ENCODE data around the gene RBM10. TPM values are rescaled to one million over a fixed set of nuclear protein-coding genes. Genes with fewer than 3 reads are reported as not detected.

RBM10 gene
- total RNA-seq, 2 donors from 2014 or later, result 24.1 to 25.2 TPM

- ATAC-seq (ENCODE audit: insufficient number of reproducible peaks, low FRiP score, low read depth), result no peak
- Histone ChIP-seq H3K4me3 (no peak overlapping the region), H3K4me1 (ENCODE audit: control insufficient read depth in 1 of 2, low read depth in 2 of 2) (no peaks in the 10 kb centered on the region), H3K27ac (no peak overlapping the region), H3K36me3 (peaks cover 41% of the 10 kb centered on the region), H3K27me3 (replicated peaks; ENCODE audit: insufficient read depth) (no peaks in the 10 kb centered on the region), H3K9me3 (no peaks in the 10 kb centered on the region)
- no peak for DNase-seq (ENCODE audit: low spot score)
- TF ChIP-seq CTCF (IDR thresholded peaks at IDR 0.05), result no peak
Measured at GRCh38 chrX:47175588-47175980, 30.6 kb downstream of the RBM10 start.

- H3K36me3 ChIP-seq, result peaks cover 41% of the 10 kb centered on the region
- H3K4me3 ChIP-seq, result no peak overlapping the region
- H3K27ac ChIP-seq, result no peak overlapping the region
- no peak for TF ChIP-seq CTCF (IDR thresholded peaks at IDR 0.05)
- H3K27me3 ChIP-seq (replicated peaks; ENCODE audit: insufficient read depth), result no peaks in the 10 kb centered on the region
- no peaks in the 10 kb centered on the region for H3K9me3 ChIP-seq
- H3K4me1 ChIP-seq (ENCODE audit: control insufficient read depth in 1 of 2, low read depth in 2 of 2), result no peaks in the 10 kb centered on the region
- ATAC-seq (ENCODE audit: insufficient number of reproducible peaks, low FRiP score, low read depth) (no peak), DNase-seq (ENCODE audit: low spot score) (no peak)
Measured at GRCh38 chrX:47176101-47176740, 31.2 kb downstream of the RBM10 start.

GRCh38 chrX:47177079-47177478 lies 32.1 kb downstream of the RBM10 start:
- no peak for DNase-seq (ENCODE audit: low spot score)
- no peak overlapping the region for H3K27ac ChIP-seq
- H3K36me3 ChIP-seq, result peaks cover 43% of the 10 kb centered on the region

GRCh38 chrX:47178337-47178736 lies 33.3 kb downstream of the RBM10 start:
- no peak overlapping the region for H3K27ac ChIP-seq
- H3K36me3 ChIP-seq, result peaks cover 46% of the 10 kb centered on the region
- DNase-seq (ENCODE audit: low spot score), result no peak

More at GRCh38 chrX:47177079-47177478, 32.1 kb downstream of the RBM10 start:
- no peak for ATAC-seq (ENCODE audit: insufficient number of reproducible peaks, low FRiP score, low read depth)
- H3K9me3 ChIP-seq, result no peaks in the 10 kb centered on the region
- H3K4me1 ChIP-seq (ENCODE audit: control insufficient read depth in 1 of 2, low read depth in 2 of 2), result no peaks in the 10 kb centered on the region
- no peak overlapping the region for H3K4me3 ChIP-seq
- H3K27me3 ChIP-seq (replicated peaks; ENCODE audit: insufficient read depth), result no peaks in the 10 kb centered on the region
- TF ChIP-seq CTCF (IDR thresholded peaks at IDR 0.05), result no peak

More at GRCh38 chrX:47178337-47178736, 33.3 kb downstream of the RBM10 start:
- no peaks in the 10 kb centered on the region for H3K27me3 ChIP-seq (replicated peaks; ENCODE audit: insufficient read depth)
- H3K4me3 ChIP-seq, result no peak overlapping the region
- no peaks in the 10 kb centered on the region for H3K4me1 ChIP-seq (ENCODE audit: control insufficient read depth in 1 of 2, low read depth in 2 of 2)
- no peak for ATAC-seq (ENCODE audit: insufficient number of reproducible peaks, low FRiP score, low read depth)
- TF ChIP-seq CTCF (IDR thresholded peaks at IDR 0.05), result no peak
- H3K9me3 ChIP-seq, result no peaks in the 10 kb centered on the region
